WTC11 (cell line): ENCODE measurements around the gene YPEL1. TPM values are rescaled to one million over a fixed set of nuclear protein-coding genes. Genes with fewer than 3 reads are reported as not detected.

ENCODE experiments used
- ATAC-seq: fragments of 200-7000 bp; cut with Tn5 transposase; 2 replicates; pipeline ENCODE4 v1.10.0; 2021; ENCODE audit warnings: mild to moderate bottlenecking, moderate library complexity
- CTCF ChIA-PET: fragments of 300-600 bp; sonication (Branson Sonifier 250); formaldehyde crosslinking; loops from one replicate; lab custom pipeline; 2021; ENCODE audit warnings: antibody characterized with exemption; lab: Charles Lee
- POLR2A ChIA-PET: fragments of 350-600 bp; sonication (Branson Sonifier 250); formaldehyde crosslinking; loops from one replicate; lab custom pipeline; 2021; ENCODE audit warnings: antibody characterized with exemption; lab: Charles Lee
- DNase-seq: peaks from one replicate; pipeline ENCODE4 v3.0.0; 2021; ENCODE audit warnings: low spot score
- H3K27ac Mint-ChIP-seq: 2 replicates; pipeline ENCODE4 v1.8.0; 2021; ENCODE audit warnings: mixed read lengths
- H3K27me3 Mint-ChIP-seq: 2 replicates; pipeline ENCODE4 v1.8.0; 2021; ENCODE audit warnings: low read depth, mild to moderate bottlenecking, moderate library complexity, mixed read lengths
- H3K36me3 Mint-ChIP-seq: 2 replicates; pipeline ENCODE4 v1.8.0; 2021; ENCODE audit warnings: mixed read lengths
- H3K4me1 Mint-ChIP-seq: 2 replicates; pipeline ENCODE4 v1.8.0; 2022; ENCODE audit warnings: mixed read lengths
- H3K4me3 Mint-ChIP-seq: 2 replicates; pipeline ENCODE4 v1.8.0; 2021; ENCODE audit warnings: mild to moderate bottlenecking, moderate library complexity, mixed read lengths
- H3K9me3 Mint-ChIP-seq: 2 replicates; pipeline ENCODE4 v1.8.0; 2021; ENCODE audit warnings: mixed read lengths
- ESRRA ChIP-seq: sonication (generic); formaldehyde crosslinking; IDR thresholded peaks from 2 replicates; pipeline ENCODE4 v1.8.1; 2022; ENCODE audit warnings: mild to moderate bottlenecking, missing genetic modification reagents, borderline replicate concordance
- FOXJ3 ChIP-seq: sonication (generic); formaldehyde crosslinking; IDR thresholded peaks from 2 replicates; pipeline ENCODE4 v1.9.0; 2021; ENCODE audit warnings: missing genetic modification reagents, mild to moderate bottlenecking, borderline replicate concordance
- GABPB1 ChIP-seq: sonication (generic); formaldehyde crosslinking; IDR thresholded peaks from 2 replicates; pipeline ENCODE4 v1.8.1; 2023; ENCODE audit warnings: mild to moderate bottlenecking, missing genetic modification reagents
- GRHL2 ChIP-seq: fragments of 250-450 bp; sonication (Bioruptor Pico); IDR thresholded peaks from 2 replicates; pipeline ENCODE4 v1.8.0; 2022; ENCODE audit warnings: mild to moderate bottlenecking, moderate library complexity; ENCODE audit not compliant: insufficient replicate concordance, severe bottlenecking
- JAZF1 ChIP-seq: fragments of 250-450 bp; sonication (Bioruptor Pico); IDR thresholded peaks from 2 replicates; pipeline ENCODE4 v1.9.0; 2021; ENCODE audit warnings: moderate library complexity, mild to moderate bottlenecking, inconsistent platforms
- NFYB ChIP-seq: sonication (generic); formaldehyde crosslinking; conservative IDR thresholded peaks from 2 replicates; pipeline ENCODE4 v1.8.0; 2022; ENCODE audit warnings: low read depth, missing genetic modification reagents
- ZNF121 ChIP-seq: sonication (generic); formaldehyde crosslinking; IDR thresholded peaks from 2 replicates; pipeline ENCODE4 v1.8.0; 2023; ENCODE audit warnings: missing genetic modification reagents
- ZNF138 ChIP-seq: sonication (generic); formaldehyde crosslinking; conservative IDR thresholded peaks from 2 replicates; pipeline ENCODE4 v1.8.1; 2022; ENCODE audit warnings: mild to moderate bottlenecking, moderate library complexity, missing genetic modification reagents
- ZNF263 ChIP-seq: sonication (generic); formaldehyde crosslinking; IDR thresholded peaks from 2 replicates; pipeline ENCODE4 v1.8.1; 2022; ENCODE audit warnings: low read depth, mild to moderate bottlenecking, moderate library complexity, missing genetic modification reagents
- ZNF396 ChIP-seq: fragments of 250-450 bp; sonication (Bioruptor Pico); IDR thresholded peaks from 2 replicates; pipeline ENCODE4 v1.8.0; 2021; ENCODE audit warnings: mild to moderate bottlenecking, moderate library complexity, borderline replicate concordance
- ZNF416 ChIP-seq: fragments of 250-450 bp; sonication (Bioruptor Pico); IDR thresholded peaks from 2 replicates; pipeline ENCODE4 v1.9.0; 2021; ENCODE audit warnings: mild to moderate bottlenecking, inconsistent platforms
- total RNA-seq: library from RNA; stranded (reverse); gene quantifications from 3 replicates; pipeline ENCODE4 v1.2.3, GENCODE V29; 2021
- TF ChIP-seq, protein P1 (sequence below): sonication (generic); formaldehyde crosslinking; IDR thresholded peaks from 2 replicates; pipeline ENCODE4 v1.8.0; 2022; ENCODE audit warnings: missing genetic modification reagents
- TF ChIP-seq, protein P2 (sequence below): fragments of 250-450 bp; sonication (Bioruptor Pico); IDR thresholded peaks from 2 replicates; pipeline ENCODE4 v1.8.0; 2021; ENCODE audit warnings: mild to moderate bottlenecking
- TF ChIP-seq, protein P3 (sequence below): fragments of 200-600 bp; IDR thresholded peaks from 2 replicates; pipeline ENCODE4 v1.8.0; 2022; ENCODE audit warnings: antibody characterized with exemption
- TF ChIP-seq, protein P4 (sequence below): sonication (generic); formaldehyde crosslinking; IDR thresholded peaks from 2 replicates; pipeline ENCODE4 v1.8.1; 2023; ENCODE audit warnings: mild to moderate bottlenecking, missing genetic modification reagents, moderate library complexity
- TF ChIP-seq, protein P5 (sequence below): fragments of 250-450 bp; sonication (Bioruptor Pico); IDR thresholded peaks from 2 replicates; pipeline ENCODE4 v1.9.0; 2021; ENCODE audit warnings: mild to moderate bottlenecking

The YPEL1 gene
- total RNA-seq, 1 experiment from 2014 or later, result 7.7 TPM

DNA sequence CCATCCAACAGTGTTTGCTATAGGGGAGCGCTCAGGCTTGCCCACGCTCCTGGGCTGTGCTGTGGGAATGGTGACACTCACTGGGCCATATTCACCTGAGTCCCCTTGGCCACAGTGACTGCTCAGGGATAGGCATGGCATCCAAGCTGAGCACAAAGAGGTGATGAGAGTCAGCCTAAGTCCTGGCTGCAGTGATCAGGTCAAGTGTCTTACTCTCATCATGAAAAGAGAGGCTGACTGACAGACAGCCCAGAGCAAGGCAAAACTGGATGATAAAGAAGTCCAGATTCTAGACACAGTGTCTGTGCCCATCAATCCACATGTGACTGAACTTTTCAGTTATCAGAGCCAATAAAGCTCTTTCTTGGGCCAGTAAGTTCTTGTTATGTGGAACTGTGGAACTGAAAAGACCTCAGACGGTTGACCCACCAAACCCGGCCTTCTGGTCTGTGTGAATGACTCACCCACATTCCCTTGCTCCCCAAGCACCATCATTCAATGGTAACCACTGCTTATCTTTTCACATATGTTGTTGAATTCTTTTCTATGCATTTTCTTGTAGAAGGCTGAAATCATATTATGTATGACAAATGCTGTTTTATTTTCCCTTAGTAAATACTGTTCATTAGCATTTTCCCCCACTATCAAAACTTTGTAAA, 43.2 kb upstream of the YPEL1 start:
- Mint-ChIP-seq H3K4me3 (no peak overlapping the region), H3K9me3 (no peaks in the 10 kb centered on the region), H3K4me1 (no peaks in the 10 kb centered on the region), H3K36me3 (peaks cover 19% of the 10 kb centered on the region), H3K27ac (no peak overlapping the region), H3K27me3 (no peaks in the 10 kb centered on the region)
- CTCF ChIA-PET, result no interaction called here
- DNase-seq (no peak), ATAC-seq (no peak)
- TF ChIP-seq ESRRA (CRISPR knock-in tag) (no peak), ZNF121 (CRISPR knock-in tag) (no peak), JAZF1 (CRISPR knock-in tag) (no peak), NFYB (CRISPR knock-in tag) (no peak), ZNF396 (no peak), GRHL2 (CRISPR knock-in tag) (no peak)
- TF ChIP-seq, protein P1, sequence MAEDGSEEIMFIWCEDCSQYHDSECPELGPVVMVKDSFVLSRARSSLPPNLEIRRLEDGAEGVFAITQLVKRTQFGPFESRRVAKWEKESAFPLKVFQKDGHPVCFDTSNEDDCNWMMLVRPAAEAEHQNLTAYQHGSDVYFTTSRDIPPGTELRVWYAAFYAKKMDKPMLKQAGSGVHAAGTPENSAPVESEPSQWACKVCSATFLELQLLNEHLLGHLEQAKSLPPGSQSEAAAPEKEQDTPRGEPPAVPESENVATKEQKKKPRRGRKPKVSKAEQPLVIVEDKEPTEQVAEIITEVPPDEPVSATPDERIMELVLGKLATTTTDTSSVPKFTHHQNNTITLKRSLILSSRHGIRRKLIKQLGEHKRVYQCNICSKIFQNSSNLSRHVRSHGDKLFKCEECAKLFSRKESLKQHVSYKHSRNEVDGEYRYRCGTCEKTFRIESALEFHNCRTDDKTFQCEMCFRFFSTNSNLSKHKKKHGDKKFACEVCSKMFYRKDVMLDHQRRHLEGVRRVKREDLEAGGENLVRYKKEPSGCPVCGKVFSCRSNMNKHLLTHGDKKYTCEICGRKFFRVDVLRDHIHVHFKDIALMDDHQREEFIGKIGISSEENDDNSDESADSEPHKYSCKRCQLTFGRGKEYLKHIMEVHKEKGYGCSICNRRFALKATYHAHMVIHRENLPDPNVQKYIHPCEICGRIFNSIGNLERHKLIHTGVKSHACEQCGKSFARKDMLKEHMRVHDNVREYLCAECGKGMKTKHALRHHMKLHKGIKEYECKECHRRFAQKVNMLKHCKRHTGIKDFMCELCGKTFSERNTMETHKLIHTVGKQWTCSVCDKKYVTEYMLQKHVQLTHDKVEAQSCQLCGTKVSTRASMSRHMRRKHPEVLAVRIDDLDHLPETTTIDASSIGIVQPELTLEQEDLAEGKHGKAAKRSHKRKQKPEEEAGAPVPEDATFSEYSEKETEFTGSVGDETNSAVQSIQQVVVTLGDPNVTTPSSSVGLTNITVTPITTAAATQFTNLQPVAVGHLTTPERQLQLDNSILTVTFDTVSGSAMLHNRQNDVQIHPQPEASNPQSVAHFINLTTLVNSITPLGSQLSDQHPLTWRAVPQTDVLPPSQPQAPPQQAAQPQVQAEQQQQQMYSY (CRISPR knock-in tag), result no peak
- TF ChIP-seq, protein P2, sequence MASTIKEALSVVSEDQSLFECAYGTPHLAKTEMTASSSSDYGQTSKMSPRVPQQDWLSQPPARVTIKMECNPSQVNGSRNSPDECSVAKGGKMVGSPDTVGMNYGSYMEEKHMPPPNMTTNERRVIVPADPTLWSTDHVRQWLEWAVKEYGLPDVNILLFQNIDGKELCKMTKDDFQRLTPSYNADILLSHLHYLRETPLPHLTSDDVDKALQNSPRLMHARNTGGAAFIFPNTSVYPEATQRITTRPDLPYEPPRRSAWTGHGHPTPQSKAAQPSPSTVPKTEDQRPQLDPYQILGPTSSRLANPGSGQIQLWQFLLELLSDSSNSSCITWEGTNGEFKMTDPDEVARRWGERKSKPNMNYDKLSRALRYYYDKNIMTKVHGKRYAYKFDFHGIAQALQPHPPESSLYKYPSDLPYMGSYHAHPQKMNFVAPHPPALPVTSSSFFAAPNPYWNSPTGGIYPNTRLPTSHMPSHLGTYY (CRISPR knock-in tag), result no peak
- POLR2A ChIA-PET, result no interaction called here

DNA sequence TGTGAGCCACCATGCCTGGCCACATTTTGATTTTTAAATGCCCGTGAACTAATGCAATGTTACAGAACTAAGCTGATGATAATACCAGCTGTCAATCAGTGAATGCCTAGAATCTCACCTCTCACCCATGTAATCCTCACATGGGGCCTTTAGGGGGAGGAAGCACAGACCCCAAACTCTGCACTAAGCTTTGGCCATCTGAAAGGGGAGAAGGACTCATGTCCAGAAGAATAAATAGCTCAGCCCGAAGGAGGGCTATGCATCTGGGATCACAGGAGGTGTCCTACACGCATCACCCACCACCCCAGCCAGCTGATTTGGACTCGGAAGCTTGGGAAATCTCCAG, 36.0 kb upstream of the YPEL1 start:
- Mint-ChIP-seq H3K27me3 (no peaks in the 10 kb centered on the region), H3K27ac (no peak overlapping the region), H3K4me1 (no peaks in the 10 kb centered on the region), H3K4me3 (no peak overlapping the region), H3K9me3 (no peaks in the 10 kb centered on the region), H3K36me3 (peaks cover 67% of the 10 kb centered on the region)
- no peak for ATAC-seq
- ChIA-PET POLR2A (no interaction called here), CTCF (interaction anchor here (0.6 to 2.4 kb wide), 2 partner anchors 124 to 166 kb away, joined by 3 to 13 read pairs; no protein-coding TSS in a partner anchor)
- TF ChIP-seq JAZF1 (CRISPR knock-in tag) (no peak), FOXJ3 (CRISPR knock-in tag) (no peak), ZNF416 (no peak), GABPB1 (CRISPR knock-in tag) (no peak), ESRRA (CRISPR knock-in tag) (no peak), ZNF138 (CRISPR knock-in tag) (no peak), ZNF263 (CRISPR knock-in tag) (no peak), NFYB (CRISPR knock-in tag) (no peak)
- TF ChIP-seq, protein P3, sequence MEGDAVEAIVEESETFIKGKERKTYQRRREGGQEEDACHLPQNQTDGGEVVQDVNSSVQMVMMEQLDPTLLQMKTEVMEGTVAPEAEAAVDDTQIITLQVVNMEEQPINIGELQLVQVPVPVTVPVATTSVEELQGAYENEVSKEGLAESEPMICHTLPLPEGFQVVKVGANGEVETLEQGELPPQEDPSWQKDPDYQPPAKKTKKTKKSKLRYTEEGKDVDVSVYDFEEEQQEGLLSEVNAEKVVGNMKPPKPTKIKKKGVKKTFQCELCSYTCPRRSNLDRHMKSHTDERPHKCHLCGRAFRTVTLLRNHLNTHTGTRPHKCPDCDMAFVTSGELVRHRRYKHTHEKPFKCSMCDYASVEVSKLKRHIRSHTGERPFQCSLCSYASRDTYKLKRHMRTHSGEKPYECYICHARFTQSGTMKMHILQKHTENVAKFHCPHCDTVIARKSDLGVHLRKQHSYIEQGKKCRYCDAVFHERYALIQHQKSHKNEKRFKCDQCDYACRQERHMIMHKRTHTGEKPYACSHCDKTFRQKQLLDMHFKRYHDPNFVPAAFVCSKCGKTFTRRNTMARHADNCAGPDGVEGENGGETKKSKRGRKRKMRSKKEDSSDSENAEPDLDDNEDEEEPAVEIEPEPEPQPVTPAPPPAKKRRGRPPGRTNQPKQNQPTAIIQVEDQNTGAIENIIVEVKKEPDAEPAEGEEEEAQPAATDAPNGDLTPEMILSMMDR, result no peak
- TF ChIP-seq, protein P4, sequence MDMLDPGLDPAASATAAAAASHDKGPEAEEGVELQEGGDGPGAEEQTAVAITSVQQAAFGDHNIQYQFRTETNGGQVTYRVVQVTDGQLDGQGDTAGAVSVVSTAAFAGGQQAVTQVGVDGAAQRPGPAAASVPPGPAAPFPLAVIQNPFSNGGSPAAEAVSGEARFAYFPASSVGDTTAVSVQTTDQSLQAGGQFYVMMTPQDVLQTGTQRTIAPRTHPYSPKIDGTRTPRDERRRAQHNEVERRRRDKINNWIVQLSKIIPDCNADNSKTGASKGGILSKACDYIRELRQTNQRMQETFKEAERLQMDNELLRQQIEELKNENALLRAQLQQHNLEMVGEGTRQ (CRISPR knock-in tag), result no peak
- TF ChIP-seq, protein P5, sequence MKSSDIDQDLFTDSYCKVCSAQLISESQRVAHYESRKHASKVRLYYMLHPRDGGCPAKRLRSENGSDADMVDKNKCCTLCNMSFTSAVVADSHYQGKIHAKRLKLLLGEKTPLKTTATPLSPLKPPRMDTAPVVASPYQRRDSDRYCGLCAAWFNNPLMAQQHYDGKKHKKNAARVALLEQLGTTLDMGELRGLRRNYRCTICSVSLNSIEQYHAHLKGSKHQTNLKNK, result no peak
- TF ChIP-seq, all 79 proteins: peak for 0
- DNase-seq, result no peak
